GM12864 (cell line): ENCODE results near the gene MTMR12.
A peak's percentile ranks its signal among the peaks of the same experiment; 100 is the strongest.
"Not testable (repeated sequence)": the region's sequence is repeated elsewhere in the genome, so short reads cannot be mapped to it uniquely, and the experiment has no call there.

ENCODE experiments used
- DNase-seq: peaks from one replicate; pipeline ENCODE4 v3.0.0-alpha.2; 2011; ENCODE audit warnings: low read depth
- H3K4me3 ChIP-seq: 2 replicates; pipeline ENCODE4 v1.5.1; 2011; ENCODE audit warnings: mild to moderate bottlenecking, low read depth, low read length, control low read depth
- TF ChIP-seq, protein P1 (sequence below): IDR thresholded peaks from 2 replicates; pipeline ENCODE4 v1.5.1; 2011; ENCODE audit warnings: low read depth, mild to moderate bottlenecking, moderate library complexity, low read length, control low read depth, inconsistent platforms; ENCODE audit errors: missing control alignments

Gene MTMR12

DNA sequence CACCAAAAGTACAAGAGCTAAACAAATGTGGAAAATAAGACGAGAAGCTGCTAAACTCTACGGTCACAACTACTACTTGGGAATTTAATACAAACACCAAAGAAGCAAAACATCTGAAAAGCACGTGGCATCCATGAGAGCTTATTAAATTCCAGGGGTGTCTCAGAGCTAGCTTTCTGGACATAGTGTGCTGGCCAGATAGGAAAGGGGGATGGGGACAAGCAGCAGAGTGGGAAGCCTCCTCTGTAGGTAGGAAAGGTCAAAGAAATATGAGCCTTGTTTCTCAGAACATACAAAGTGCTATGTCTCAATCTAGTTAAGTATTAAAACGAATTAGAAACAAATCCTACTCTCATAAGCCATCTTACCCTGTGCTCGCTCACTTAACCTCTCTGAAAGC, 87.3 kb downstream of the MTMR12 start:
- DNase-seq, result no peak
- TF ChIP-seq, protein P1, sequence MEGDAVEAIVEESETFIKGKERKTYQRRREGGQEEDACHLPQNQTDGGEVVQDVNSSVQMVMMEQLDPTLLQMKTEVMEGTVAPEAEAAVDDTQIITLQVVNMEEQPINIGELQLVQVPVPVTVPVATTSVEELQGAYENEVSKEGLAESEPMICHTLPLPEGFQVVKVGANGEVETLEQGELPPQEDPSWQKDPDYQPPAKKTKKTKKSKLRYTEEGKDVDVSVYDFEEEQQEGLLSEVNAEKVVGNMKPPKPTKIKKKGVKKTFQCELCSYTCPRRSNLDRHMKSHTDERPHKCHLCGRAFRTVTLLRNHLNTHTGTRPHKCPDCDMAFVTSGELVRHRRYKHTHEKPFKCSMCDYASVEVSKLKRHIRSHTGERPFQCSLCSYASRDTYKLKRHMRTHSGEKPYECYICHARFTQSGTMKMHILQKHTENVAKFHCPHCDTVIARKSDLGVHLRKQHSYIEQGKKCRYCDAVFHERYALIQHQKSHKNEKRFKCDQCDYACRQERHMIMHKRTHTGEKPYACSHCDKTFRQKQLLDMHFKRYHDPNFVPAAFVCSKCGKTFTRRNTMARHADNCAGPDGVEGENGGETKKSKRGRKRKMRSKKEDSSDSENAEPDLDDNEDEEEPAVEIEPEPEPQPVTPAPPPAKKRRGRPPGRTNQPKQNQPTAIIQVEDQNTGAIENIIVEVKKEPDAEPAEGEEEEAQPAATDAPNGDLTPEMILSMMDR, result no peak

DNA sequence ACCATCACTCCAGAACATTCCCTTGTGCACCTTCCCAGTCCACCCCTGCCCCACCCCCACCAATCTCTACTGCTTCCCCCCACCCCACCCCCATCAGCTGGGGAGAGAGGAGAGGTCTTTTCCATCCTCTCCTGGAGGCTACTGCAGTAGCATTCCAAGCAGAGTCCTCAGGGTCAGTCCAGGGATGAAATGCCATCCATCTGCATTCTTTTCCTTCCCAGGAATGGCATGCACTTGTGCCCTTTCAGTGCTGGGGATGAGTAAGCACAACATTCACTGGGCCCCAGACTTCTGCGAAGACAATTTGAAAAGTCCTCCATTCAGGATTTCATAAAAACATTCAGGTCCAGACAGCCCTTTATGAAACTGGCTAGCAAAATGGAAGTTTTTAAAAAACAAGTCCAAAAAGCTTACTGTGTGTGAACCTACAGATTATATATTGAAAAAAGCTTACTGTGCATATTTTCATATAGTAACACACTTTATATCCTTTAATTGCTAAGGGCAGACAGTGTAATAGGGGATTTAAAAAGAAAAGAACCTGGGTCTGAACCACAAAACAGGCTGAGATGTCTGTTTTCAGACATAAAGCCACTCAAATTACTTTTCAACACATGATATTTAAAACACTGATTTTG, 88.6 kb downstream of the MTMR12 start:
- H3K4me3 ChIP-seq, result no peak overlapping the region
- TF ChIP-seq, protein P1, result no peak
- DNase-seq, result no peak

More for the DNA sequence above, 87.3 kb downstream of the MTMR12 start:
- H3K4me3 ChIP-seq, result no peak overlapping the region

DNA sequence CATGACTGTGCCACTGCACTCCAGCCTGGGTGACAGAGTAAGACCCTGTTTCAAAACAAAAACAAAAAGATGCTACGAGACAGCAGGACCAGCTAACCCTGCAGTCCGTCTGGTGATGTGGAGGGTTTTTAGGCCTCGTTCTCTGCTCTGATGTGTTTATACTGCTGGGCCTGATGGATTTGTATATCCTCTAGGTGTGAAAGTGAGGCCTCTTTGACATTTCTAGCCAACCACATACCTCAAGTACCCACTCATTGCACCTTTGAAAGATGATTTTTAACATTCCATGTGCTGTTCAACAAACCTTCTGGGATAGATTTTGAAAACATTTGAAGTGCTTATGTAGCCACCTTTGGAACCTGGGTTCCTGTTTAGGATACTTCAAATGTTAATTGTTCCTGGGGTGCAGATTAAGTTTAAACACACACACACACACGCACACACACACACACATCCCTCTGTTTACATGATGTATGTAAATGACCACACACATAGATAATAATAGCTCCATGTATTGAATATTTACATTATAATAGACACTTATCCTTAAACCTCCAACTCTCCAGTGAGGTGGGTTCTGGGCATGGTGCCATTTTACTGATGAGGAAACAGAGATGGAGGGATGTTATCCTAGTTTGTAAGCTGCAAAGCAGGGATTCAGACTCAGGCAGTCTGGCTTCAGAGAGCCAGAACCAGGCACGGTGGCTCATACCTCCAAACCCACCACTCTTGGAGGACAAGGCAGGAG, 89.8 kb downstream of the MTMR12 start:
- TF ChIP-seq, protein P1, result no peak
- no peak for DNase-seq
- no peak overlapping the region for H3K4me3 ChIP-seq

DNA sequence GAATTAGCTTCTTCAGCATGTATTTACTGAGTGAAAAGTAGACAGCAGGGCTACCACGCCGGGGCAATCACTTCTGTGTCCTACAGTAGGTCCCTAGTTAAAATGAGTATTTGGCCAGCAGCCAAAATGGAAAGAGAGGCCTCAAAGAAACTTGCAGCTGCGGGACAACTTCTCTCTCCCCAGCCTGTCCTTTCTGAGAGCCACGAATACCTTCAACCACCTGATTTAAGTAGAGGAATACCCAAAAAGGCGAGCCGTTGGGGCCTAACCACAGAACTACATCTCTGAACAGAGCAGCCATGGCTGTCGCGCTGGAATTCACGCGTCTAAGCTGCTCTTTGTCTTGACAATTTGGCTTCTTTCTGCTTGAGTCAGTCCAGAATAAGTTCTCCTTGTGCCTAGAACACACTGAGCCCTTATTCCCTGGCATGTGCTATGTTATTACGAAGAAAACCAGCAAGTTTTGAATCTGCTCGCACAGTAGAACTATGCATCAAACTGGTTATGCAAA, 94.8 kb downstream of the MTMR12 start:
- TF ChIP-seq, protein P1, result no peak
- H3K4me3 ChIP-seq, result no peak overlapping the region
- peak; percentile 40 for DNase-seq

DNA sequence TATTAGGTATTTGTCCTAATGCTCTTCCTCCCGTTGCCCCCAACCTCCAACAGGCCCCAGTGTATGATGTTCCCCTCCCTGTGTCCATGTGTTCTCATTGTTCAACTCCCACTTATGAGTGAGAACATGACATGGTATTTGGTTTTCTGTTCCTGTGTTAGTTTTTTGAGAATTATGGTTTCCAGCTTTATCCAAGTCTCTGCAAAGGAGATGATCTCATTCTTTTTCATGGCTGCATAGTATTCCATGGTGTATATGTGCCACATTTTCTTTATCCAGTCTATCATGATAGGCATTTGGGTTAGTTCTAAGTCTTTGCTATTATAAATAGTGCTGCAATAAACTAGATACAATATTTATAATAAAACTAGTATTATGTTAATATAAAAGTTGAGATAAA, 98.4 kb downstream of the MTMR12 start:
- H3K4me3 ChIP-seq, DNase-seq: not testable (repeated sequence)

DNA sequence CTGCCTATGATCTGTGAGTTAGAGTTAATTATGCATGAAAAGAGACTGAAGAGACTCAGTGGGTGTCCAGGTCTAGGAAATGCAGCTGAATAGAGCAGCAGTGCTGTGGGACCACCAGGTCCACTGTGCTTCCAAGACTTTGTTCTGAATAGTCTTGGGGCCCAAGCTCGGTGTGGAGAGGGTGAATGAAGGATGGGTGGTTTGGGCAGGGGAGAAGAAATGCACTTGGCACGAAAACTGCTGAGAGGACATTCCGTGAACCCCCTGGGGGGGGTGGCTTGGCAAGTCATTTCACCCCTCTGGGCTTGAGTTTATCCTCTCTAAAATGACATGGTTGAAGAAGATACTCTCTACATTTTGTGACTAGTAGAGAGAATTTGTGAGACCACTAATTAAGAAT, 102.6 kb downstream of the MTMR12 start:
- H3K4me3 ChIP-seq, result no peak overlapping the region
- TF ChIP-seq, protein P1, result no peak
- no peak for DNase-seq

DNA sequence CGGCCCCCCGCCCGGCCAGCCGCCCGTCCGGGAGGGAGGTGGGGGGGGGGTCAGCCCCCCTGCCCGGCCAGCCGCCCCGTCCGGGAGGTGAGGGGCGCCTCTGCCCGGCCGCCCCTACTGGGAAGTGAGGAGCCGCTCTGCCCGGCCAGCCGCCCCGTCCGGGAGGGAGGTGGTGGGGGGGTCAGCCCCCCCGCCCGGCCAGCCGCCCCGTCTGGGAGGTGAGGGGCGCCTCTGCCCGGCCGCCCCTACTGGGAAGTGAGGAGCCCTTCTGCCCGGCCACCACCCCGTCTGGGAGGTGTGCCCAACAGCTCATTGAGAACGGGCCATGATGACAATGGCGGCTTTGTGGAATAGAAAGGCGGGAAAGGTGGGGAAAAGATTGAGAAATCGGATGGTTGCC, 103.9 kb downstream of the MTMR12 start:
- not testable (repeated sequence) for DNase-seq, H3K4me3 ChIP-seq

DNA sequence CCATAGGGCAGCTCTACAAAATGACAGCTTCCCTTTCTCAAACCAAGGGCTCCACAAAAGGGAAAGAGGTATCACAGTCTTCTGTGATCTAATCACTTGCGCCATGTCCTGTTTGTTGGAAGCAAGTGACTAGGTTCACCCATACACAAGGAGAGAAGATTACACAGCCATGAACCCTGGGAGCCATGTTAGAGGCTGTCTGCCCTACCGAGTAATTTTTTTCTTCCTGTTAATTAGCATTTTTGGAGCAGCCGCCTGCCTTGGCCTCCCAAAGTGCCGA, 105.4 kb downstream of the MTMR12 start:
- H3K4me3 ChIP-seq, result no peak overlapping the region
- DNase-seq, result no peak
- TF ChIP-seq, protein P1, result no peak
